ENCODE data around the gene POLRMT. TPM values are rescaled to one million over a fixed set of nuclear protein-coding genes. Genes with fewer than 3 reads are reported as not detected.

Gene POLRMT
- total RNA-seq, 1 donor from 2014 or later: 58.2 TPM

DNA sequence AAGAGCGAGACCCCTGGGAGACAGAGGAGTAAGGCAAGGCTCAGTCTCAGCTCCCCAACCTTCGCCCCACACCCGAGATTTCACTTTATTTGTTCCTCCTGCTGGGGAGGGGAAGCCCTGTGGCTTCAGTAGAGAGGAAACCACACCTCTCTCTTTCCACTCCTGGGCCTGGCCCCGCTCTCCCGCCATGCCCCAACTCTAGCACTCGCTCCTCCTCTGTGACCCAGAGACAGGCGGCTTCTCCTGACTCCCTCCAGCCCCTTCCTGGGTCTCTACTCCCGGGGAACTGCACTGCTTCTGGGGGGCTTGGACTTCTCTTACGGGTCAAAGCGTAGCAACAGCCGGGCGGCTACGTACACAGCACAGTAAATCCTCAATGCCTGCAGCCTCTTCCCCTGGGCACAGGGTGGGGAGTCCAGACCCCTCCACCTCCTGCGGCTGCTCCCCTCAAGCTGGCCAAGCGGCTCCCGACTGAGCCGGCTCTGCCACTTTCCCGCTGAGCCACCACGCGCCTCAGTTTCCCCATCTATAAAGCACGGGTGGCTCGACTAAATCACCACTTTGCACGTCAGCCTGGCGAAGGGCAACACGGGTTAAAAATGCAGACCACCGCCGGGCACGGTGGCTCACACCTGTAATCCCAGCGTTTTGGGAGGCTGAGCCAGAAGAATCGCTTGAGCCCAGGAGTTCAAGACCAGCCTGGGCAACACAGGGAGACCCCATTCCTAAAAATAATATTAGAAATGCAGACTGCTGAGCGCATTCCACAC, 28.3 kb upstream of the POLRMT start:
- ChIA-PET CTCF (no interaction called here), POLR2A (interaction anchor here (1.2 to 3.2 kb wide), 9 partner anchors 13 to 607 kb away, joined by 4 to 21 read pairs (median 5); partner anchors contain the start of genes CIRBP and POLRMT)
- Mint-ChIP-seq H3K4me1 (peaks cover 50% of the 10 kb centered on the region), H3K36me3 (ENCODE audit: low read depth) (peaks cover 7% of the 10 kb centered on the region), H3K9me3 (no peaks in the 10 kb centered on the region), H3K4me3 (peak overlapping the region; percentile 95), H3K27ac (peak overlapping the region; percentile 96), H3K27me3 (no peaks in the 10 kb centered on the region)
- DNase-seq (no peak), ATAC-seq (ENCODE audit: low read depth) (peak; percentile 35)
- TF ChIP-seq, protein P1, sequence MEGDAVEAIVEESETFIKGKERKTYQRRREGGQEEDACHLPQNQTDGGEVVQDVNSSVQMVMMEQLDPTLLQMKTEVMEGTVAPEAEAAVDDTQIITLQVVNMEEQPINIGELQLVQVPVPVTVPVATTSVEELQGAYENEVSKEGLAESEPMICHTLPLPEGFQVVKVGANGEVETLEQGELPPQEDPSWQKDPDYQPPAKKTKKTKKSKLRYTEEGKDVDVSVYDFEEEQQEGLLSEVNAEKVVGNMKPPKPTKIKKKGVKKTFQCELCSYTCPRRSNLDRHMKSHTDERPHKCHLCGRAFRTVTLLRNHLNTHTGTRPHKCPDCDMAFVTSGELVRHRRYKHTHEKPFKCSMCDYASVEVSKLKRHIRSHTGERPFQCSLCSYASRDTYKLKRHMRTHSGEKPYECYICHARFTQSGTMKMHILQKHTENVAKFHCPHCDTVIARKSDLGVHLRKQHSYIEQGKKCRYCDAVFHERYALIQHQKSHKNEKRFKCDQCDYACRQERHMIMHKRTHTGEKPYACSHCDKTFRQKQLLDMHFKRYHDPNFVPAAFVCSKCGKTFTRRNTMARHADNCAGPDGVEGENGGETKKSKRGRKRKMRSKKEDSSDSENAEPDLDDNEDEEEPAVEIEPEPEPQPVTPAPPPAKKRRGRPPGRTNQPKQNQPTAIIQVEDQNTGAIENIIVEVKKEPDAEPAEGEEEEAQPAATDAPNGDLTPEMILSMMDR (IDR thresholded peaks at IDR 0.05): no peak
- intact Hi-C loops (cut with micrococcal nuclease): loop anchor here (1.0 to 10.0 kb wide), 7 partner anchors 18 to 583 kb away; partner anchors contain the start of genes ATP5F1D, CDC34, MIDN and PTBP1

DNA sequence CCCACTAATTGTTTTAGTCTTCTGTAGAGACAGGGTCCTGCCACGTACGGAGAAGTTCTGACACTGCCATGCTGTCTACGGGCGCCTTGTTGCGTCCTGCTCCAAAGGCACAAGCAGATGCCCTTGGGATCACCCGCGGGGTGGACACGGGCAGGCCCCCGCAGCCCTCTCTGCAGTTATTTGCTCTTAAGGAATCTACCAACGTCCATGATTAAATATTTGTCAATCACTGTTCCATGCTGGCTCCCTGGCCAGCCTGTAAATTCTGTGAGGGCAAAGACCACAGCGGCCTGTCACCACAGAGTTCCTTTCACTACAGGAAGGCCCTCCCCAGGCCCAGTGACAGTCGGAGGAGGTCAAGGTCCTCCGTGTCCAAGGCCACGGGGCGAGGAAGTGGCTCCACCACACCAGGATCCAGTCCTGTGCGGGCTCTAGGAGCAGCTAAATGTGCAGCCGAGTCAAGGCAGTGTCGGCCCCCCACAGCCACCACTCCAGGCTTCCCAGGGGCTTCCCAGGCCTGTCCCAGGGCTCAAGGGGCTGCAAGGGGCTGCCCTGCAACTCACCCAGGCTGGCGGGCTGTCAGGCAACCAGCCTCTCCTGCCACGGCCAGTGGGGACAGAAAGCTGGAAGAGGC, 27.6 kb upstream of the POLRMT start:
- TF ChIP-seq, protein P1 (IDR thresholded peaks at IDR 0.05): no peak
- CTCF ChIA-PET: interaction anchor here (1.4 kb wide), 1 partner anchor 77 kb away, joined by 3 read pairs; no protein-coding TSS in a partner anchor
- peak overlapping the region; percentile 96 for H3K27ac Mint-ChIP-seq
- ATAC-seq (ENCODE audit: low read depth) (no peak), DNase-seq (no peak)
- peaks cover 12% of the 10 kb centered on the region for H3K36me3 Mint-ChIP-seq (ENCODE audit: low read depth)
- H3K27me3 Mint-ChIP-seq: no peaks in the 10 kb centered on the region
- peak overlapping the region; percentile 95 for H3K4me3 Mint-ChIP-seq
- POLR2A ChIA-PET: interaction anchor here (0.5 to 3.2 kb wide), 12 partner anchors 12 to 608 kb away, joined by 3 to 21 read pairs (median 4); partner anchors contain the start of genes BSG, CDC34, CIRBP and POLRMT
- H3K9me3 Mint-ChIP-seq: no peaks in the 10 kb centered on the region
- H3K4me1 Mint-ChIP-seq: peaks cover 55% of the 10 kb centered on the region
- intact Hi-C loops (cut with micrococcal nuclease): loop anchor here (1.0 to 10.0 kb wide), 6 partner anchors 18 to 584 kb away; partner anchors contain the start of genes ATP5F1D, CDC34 and MIDN

DNA sequence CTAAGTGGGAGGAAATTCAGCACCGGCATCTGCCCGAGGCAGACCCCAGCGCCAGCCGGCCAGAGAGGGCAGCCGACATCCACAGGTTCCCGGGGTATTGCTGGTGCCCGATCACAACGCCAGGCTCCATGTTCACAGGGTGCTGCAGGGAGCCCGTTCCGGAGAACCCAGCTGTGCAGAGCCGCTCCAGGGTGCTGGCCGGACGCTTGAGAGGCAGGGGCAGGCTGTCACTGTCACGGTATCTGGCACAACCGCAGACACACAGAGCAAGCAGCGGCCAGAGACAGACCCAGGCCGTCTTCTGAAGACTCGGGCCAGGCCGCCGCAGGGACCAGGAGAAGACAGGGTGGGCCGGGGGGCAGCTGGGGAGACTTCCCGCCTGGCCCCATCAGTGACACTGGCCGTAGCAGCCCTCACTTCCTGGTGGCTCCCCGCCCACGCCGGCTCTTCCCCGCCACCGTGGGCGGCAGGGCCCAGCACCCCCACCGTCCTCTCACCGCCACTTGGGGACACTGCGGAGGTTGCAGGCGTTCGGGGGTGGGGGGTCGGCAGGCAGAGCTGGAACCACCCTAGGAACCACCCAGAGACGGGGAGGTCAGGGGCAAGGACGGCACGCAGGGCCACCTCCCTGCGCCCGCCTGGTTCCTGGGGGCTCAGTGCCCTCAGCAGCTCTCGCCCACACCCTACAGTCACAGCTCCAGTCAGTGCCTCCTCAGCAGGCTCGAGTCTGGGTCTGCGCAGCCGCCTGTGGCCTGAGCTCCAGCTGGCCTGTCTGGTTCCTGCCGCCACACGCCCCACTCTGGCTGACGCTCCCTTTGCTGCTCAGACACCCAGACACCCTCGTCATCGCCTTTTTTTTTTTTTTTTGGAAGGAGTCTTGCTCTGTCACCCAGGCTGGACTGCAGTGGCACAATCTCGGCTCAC, 25.8 kb upstream of the POLRMT start:
- intact Hi-C loops (cut with micrococcal nuclease): no loop called here
- ChIA-PET POLR2A (interaction anchor here (0.5 to 3.2 kb wide), 4 partner anchors 10 to 616 kb away, joined by 4 to 21 read pairs (median 8); partner anchors contain the start of gene POLRMT), CTCF (interaction anchor here (1.4 kb wide), 1 partner anchor 75 kb away, joined by 3 read pairs; no protein-coding TSS in a partner anchor)
- Mint-ChIP-seq H3K9me3 (no peaks in the 10 kb centered on the region), H3K27me3 (no peaks in the 10 kb centered on the region), H3K4me3 (peak overlapping the region; percentile 95), H3K4me1 (peaks cover 55% of the 10 kb centered on the region), H3K27ac (peak overlapping the region; percentile 96), H3K36me3 (ENCODE audit: low read depth) (peaks cover 23% of the 10 kb centered on the region)
- DNase-seq (no peak), ATAC-seq (ENCODE audit: low read depth) (no peak)
- TF ChIP-seq, protein P1 (IDR thresholded peaks at IDR 0.05): no peak

DNA sequence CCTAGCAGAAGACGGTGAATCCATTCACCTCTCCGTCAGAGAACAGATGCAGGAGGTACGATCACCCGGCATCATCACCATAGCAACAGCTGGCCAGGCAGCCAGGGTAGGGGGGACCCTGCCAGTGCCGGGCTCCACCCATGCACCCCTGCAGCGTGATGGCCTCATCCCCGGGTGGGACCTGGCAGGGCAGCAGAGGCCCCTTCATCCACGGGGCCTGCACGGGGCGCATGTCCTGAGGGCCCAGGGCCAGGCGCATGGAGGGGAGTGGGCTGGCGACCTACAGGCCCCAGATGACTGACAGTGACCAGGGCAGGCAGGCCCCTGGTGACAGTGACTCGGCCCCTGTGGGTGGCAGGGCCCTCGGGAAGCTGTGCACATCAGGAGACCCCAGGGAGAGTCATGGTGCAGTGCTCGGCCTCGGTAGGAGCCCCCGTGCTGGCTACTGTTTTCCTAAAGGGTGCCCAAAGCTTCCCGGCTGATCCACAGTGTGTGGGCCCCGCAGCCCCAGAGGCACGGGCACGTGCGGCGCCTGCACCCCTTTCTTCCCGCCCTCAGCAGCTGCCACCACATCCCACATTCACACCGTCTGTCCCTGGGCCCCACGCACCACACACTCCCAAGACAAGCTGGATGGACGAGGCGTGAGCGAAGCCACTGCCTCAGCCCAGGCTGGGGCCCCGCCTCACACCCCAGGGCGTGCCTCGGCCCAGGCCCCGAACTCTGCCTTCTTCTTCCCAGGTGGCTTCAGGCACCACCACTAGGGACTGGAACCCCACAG, 24.9 kb upstream of the POLRMT start:
- CTCF ChIA-PET: no interaction called here
- TF ChIP-seq, protein P1 (IDR thresholded peaks at IDR 0.05): no peak

More for the DNA sequence above, 24.9 kb upstream of the POLRMT start:
- ATAC-seq (ENCODE audit: low read depth) (no peak), DNase-seq (no peak)
- Mint-ChIP-seq H3K27me3 (no peaks in the 10 kb centered on the region), H3K9me3 (no peaks in the 10 kb centered on the region), H3K4me1 (peaks cover 51% of the 10 kb centered on the region), H3K4me3 (peak overlapping the region; percentile 35), H3K36me3 (ENCODE audit: low read depth) (peaks cover 28% of the 10 kb centered on the region), H3K27ac (peak overlapping the region; percentile 41)
- POLR2A ChIA-PET: interaction anchor here (0.5 kb wide), 1 partner anchor 75 kb away, joined by 4 read pairs; no protein-coding TSS in a partner anchor
- intact Hi-C loops (cut with micrococcal nuclease): no loop called here
